GM12878 (cell line): ENCODE results near the gene FAM185A. TPM values are rescaled to one million over a fixed set of nuclear protein-coding genes. Genes with fewer than 3 reads are reported as not detected.

Experiments used
- ATAC-seq: fragments of 200-7000 bp; cut with Tn5 transposase; 3 replicates; pipeline ENCODE4 v1.9.1; 2020; ENCODE audit warnings: mild to moderate bottlenecking, moderate library complexity
- BruUV-seq: library from RNA; stranded (reverse); fragments of 400-500 nt; replicated peaks from 2 replicates; lab custom pipeline; 2021; lab: Mats Ljungman, UMichigan
- CTCF ChIA-PET: fragments of 300-600 bp; sonication (Branson Sonifier 250); formaldehyde crosslinking; extraction: SDS; loops from one replicate; lab custom pipeline; 2021; ENCODE audit warnings: inconsistent platforms; lab: Yijun Ruan, JAX
- POLR2A ChIA-PET: fragments of 350-600 bp; formaldehyde crosslinking; extraction: SDS; loops from one replicate; lab custom pipeline; 2021; ENCODE audit warnings: inconsistent platforms; lab: Charles Lee
- RAD21 ChIA-PET: fragments of 300-600 bp; sonication (Branson Sonifier 250); formaldehyde crosslinking; loops from one replicate; lab custom pipeline; 2023; ENCODE audit warnings: antibody characterized with exemption; ENCODE audit not compliant: unreplicated experiment; lab: Charles Lee
- SMC1A ChIA-PET: fragments of 300-600 bp; sonication (Branson Sonifier 250); formaldehyde crosslinking; loops from one replicate; lab custom pipeline; 2023; ENCODE audit not compliant: unreplicated experiment, uncharacterized antibody; lab: Charles Lee
- DNase-seq: peaks from one replicate; pipeline ENCODE4 v3.0.0-alpha.2; 2011; ENCODE audit warnings: low read depth, low spot score
- FAIRE-seq: peaks from 3 replicates; lab custom pipeline; 2011; peaks lifted over from hg19 to GRCh38; lab: Jason Lieb, UNC
- H2AFZ ChIP-seq: 2 replicates; pipeline ENCODE4 v1.6.0; 2011; ENCODE audit warnings: low read depth, low read length, control low read depth; ENCODE audit not compliant: control insufficient read depth
- H3K27ac ChIP-seq: 2 replicates; pipeline ENCODE4 v1.5.1; 2011; ENCODE audit warnings: control low read depth; ENCODE audit not compliant: control insufficient read depth, insufficient read depth
- H3K27me3 ChIP-seq, 2 experiments: replicated peaks in 1 of 2; 2 replicates each; pipeline versions ENCODE4 v1.6.0 to v1.6.1; 2011; ENCODE audit warnings: low read length in 1 of 2; ENCODE audit not compliant: control insufficient read depth in 2 of 2, insufficient read depth in 2 of 2
- H3K36me3 ChIP-seq, 2 experiments: 2 replicates each; pipeline ENCODE4 v1.5.1; 2011; ENCODE audit warnings: low read length in 1 of 2; ENCODE audit not compliant: control insufficient read depth in 2 of 2, insufficient read depth in 2 of 2
- H3K4me1 ChIP-seq: 2 replicates; pipeline ENCODE4 v1.6.1; 2011; ENCODE audit warnings: mild to moderate bottlenecking, low read length, moderate library complexity, mixed read lengths; ENCODE audit not compliant: control insufficient read depth, insufficient read depth
- H3K4me2 ChIP-seq: 2 replicates; pipeline ENCODE4 v1.6.0; 2011; ENCODE audit warnings: control low read depth; ENCODE audit not compliant: control insufficient read depth, insufficient read depth
- H3K4me3 ChIP-seq: fragments of 200-600 bp; sonication (generic); 2 replicates; pipeline ENCODE4 v1.5.1; 2016
- H3K79me2 ChIP-seq: 2 replicates; pipeline ENCODE4 v1.6.0; 2011; ENCODE audit warnings: low read length; ENCODE audit not compliant: control insufficient read depth, insufficient read depth
- H3K9ac ChIP-seq: 2 replicates; pipeline ENCODE4 v1.8.0; 2011; ENCODE audit warnings: low read length, control low read depth, mixed read lengths; ENCODE audit not compliant: control insufficient read depth, insufficient read depth
- H3K9me3 ChIP-seq: replicated peaks from 3 replicates; pipeline ENCODE4 v1.5.1; 2011; ENCODE audit warnings: mild to moderate bottlenecking, low read length; ENCODE audit not compliant: control insufficient read depth, insufficient read depth
- H4K20me1 ChIP-seq: 2 replicates; pipeline ENCODE4 v1.6.0; 2011; ENCODE audit not compliant: control insufficient read depth, insufficient read depth
- WGBS: methylation state at CpG from one replicate; pipeline ENCODE4 v1.1.6; 2016; ENCODE audit warnings: low lambda C conversion rate; ENCODE audit not compliant: insufficient replicate concordance, insufficient coverage; ENCODE audit errors: missing lambda C conversion rate; 5-methylcytosine and 5-hydroxymethylcytosine counted together
- in situ Hi-C: fragments of 300-500 bp; cut with MboI; formaldehyde crosslinking; loops from 9 replicates; pipeline ENCODE4 v1.14.3; 2018; ENCODE audit warnings: mixed read lengths
- intact Hi-C: fragments of 100-400 bp; cut with micrococcal nuclease; formaldehyde crosslinking; loops from one replicate; pipeline ENCODE4 v1.14.2; 2022; ENCODE audit not compliant: unreplicated experiment
- polyA plus RNA-seq, 11 experiments: library from polyadenylated mRNA; depleted of rRNA in 4 of 11; unstranded in 6 of 11; stranded (reverse) in 5 of 11; fragments of >200 nt; fragmentation: Nextera tagmentation in 4 of 11; fragmentation: Illumina TruSeq in 1 of 11; extraction: Ambion mirVana in 4 of 11; extraction: Trizol in 1 of 11; gene quantifications; 1 replicate in 1 of 11; 2 replicates in 10 of 11; pipeline versions ENCODE4 v1.2.1 to v1.2.3, GENCODE V29; 2011 to 2016; ENCODE audit warnings: inconsistent platforms in 2 of 11, missing spikeins in 2 of 11, low read depth in 1 of 11
- total RNA-seq, 4 experiments: library from RNA; depleted of rRNA in 3 of 4; stranded (reverse); fragments of >200 nt in 3 of 4; fragmentation: Illumina TruSeq in 1 of 4; extraction: Trizol in 1 of 4; gene quantifications; 2 replicates each; pipeline versions ENCODE4 v1.2.1 to v1.2.3, GENCODE V29; 2013 to 2021
- TF ChIP-seq, protein P1 (sequence below): fragments of 450-650 bp; IDR thresholded peaks from 2 replicates; pipeline ENCODE4 v1.6.1; 2017; ENCODE audit warnings: mild to moderate bottlenecking, moderate library complexity

The FAM185A gene
- total and polyA plus RNA-seq, 10 of the 15 experiments (the other 5 are each of a cell fraction or from before 2014, with no cell fraction given) = 1.9 to 12.8 (median 8.6) TPM

DNA sequence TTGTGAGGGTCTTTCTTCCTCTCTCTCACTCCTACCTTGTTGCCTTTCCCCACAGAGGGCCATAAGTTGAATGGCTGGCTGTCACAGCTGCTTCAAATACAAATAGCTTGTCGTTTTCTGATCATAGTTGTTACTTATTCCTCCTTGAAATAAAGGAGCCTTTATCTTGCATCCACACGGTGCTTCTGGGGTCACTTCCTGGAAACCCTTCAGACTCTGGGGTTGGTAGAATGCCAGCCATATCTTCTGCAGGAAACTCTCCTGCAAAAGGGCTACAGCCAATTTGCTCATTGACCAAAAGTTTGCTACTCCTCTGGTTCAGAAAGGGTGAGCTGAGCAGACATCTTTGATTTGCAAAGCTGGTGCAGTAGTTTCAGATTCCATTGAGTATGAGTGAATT, 70.4 kb downstream of the FAM185A start:
- Histone ChIP-seq H3K79me2 (no peaks in the 10 kb centered on the region), H3K4me2 (no peak overlapping the region), H3K4me1 (no peaks in the 10 kb centered on the region), H3K4me3 (no peak overlapping the region), H3K36me3 (no peaks in the 10 kb centered on the region), H4K20me1 (no peaks in the 10 kb centered on the region), H3K27me3 (no peaks in the 10 kb centered on the region), H2AFZ (no peak overlapping the region), H3K9me3 (no peaks in the 10 kb centered on the region; the same call in 2 of the 3 replicates), H3K27ac (no peak overlapping the region), H3K9ac (no peak overlapping the region)
- FAIRE-seq (no peak), DNase-seq (no peak), ATAC-seq (no peak)
- RAD21 ChIA-PET = no interaction called here
- POLR2A ChIA-PET = no interaction called here
- TF ChIP-seq, protein P1, sequence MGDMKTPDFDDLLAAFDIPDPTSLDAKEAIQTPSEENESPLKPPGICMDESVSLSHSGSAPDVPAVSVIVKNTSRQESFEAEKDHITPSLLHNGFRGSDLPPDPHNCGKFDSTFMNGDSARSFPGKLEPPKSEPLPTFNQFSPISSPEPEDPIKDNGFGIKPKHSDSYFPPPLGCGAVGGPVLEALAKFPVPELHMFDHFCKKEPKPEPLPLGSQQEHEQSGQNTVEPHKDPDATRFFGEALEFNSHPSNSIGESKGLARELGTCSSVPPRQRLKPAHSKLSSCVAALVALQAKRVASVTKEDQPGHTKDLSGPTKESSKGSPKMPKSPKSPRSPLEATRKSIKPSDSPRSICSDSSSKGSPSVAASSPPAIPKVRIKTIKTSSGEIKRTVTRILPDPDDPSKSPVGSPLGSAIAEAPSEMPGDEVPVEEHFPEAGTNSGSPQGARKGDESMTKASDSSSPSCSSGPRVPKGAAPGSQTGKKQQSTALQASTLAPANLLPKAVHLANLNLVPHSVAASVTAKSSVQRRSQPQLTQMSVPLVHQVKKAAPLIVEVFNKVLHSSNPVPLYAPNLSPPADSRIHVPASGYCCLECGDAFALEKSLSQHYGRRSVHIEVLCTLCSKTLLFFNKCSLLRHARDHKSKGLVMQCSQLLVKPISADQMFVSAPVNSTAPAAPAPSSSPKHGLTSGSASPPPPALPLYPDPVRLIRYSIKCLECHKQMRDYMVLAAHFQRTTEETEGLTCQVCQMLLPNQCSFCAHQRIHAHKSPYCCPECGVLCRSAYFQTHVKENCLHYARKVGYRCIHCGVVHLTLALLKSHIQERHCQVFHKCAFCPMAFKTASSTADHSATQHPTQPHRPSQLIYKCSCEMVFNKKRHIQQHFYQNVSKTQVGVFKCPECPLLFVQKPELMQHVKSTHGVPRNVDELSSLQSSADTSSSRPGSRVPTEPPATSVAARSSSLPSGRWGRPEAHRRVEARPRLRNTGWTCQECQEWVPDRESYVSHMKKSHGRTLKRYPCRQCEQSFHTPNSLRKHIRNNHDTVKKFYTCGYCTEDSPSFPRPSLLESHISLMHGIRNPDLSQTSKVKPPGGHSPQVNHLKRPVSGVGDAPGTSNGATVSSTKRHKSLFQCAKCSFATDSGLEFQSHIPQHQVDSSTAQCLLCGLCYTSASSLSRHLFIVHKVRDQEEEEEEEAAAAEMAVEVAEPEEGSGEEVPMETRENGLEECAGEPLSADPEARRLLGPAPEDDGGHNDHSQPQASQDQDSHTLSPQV = no peak
- WGBS = 84% methylated on average over 2 of the region's 2 CpGs
- intact Hi-C loops (no loop called here), in situ Hi-C loops (no loop called here)
- CTCF ChIA-PET = interaction anchor here (1.3 kb wide), 1 partner anchor 8 kb away, joined by 3 read pairs; no protein-coding TSS in a partner anchor
- BruUV-seq = no TSS peak
- SMC1A ChIA-PET = interaction anchor here (0.9 to 2.1 kb wide), 3 partner anchors 9 to 13 kb away, joined by 3 to 5 read pairs (median 4); no protein-coding TSS in a partner anchor
